Hepatocyte (in vitro differentiated cells): ENCODE results near the gene CAD. TPM values are rescaled to one million over a fixed set of nuclear protein-coding genes. Genes with fewer than 3 reads are reported as not detected.

Source experiments
- DNase-seq: peaks from one replicate; pipeline ENCODE4 v3.0.0-alpha.2; 2016; ENCODE audit warnings: low spot score
- H2AFZ ChIP-seq: fragments of 200-600 bp; sonication (generic); 2 replicates; pipeline ENCODE4 v1.6.0; 2016; ENCODE audit warnings: antibody characterized with exemption, mild to moderate bottlenecking
- H3K27ac ChIP-seq: fragments of 200-600 bp; sonication (generic); 2 replicates; pipeline ENCODE4 v1.5.1; 2016; ENCODE audit warnings: mild to moderate bottlenecking
- H3K27me3 ChIP-seq: fragments of 200-600 bp; sonication (generic); 2 replicates; pipeline ENCODE4 v1.6.1; 2016
- H3K36me3 ChIP-seq: fragments of 200-600 bp; sonication (generic); replicated peaks from 2 replicates; pipeline ENCODE4 v1.5.1; 2016; ENCODE audit warnings: low read depth; ENCODE audit not compliant: insufficient read depth
- H3K4me1 ChIP-seq: fragments of 200-600 bp; sonication (generic); 2 replicates; pipeline ENCODE4 v1.5.1; 2016; ENCODE audit warnings: mild to moderate bottlenecking, moderate library complexity; ENCODE audit not compliant: insufficient read depth
- H3K4me2 ChIP-seq: fragments of 200-600 bp; sonication (generic); 2 replicates; pipeline ENCODE4 v1.6.0; 2016
- H3K4me3 ChIP-seq: fragments of 200-600 bp; sonication (generic); 2 replicates; pipeline ENCODE4 v1.5.1; 2016; ENCODE audit warnings: mild to moderate bottlenecking
- H3K79me2 ChIP-seq: fragments of 200-600 bp; sonication (generic); 2 replicates; pipeline ENCODE4 v1.6.0; 2017; ENCODE audit warnings: mild to moderate bottlenecking
- H3K9me2 ChIP-seq: fragments of 200-600 bp; sonication (generic); replicated peaks from 2 replicates; pipeline ENCODE4 v1.6.0; 2017; ENCODE audit warnings: mild to moderate bottlenecking; ENCODE audit not compliant: insufficient read depth
- H3K9me3 ChIP-seq: fragments of 200-600 bp; sonication (generic); 2 replicates; pipeline ENCODE4 v1.5.1; 2016; ENCODE audit warnings: low read depth, mild to moderate bottlenecking
- H4K20me1 ChIP-seq: fragments of 200-600 bp; sonication (generic); 2 replicates; pipeline ENCODE4 v1.6.0; 2016; ENCODE audit warnings: mild to moderate bottlenecking; ENCODE audit not compliant: insufficient read depth, poor library complexity, severe bottlenecking
- CTCF ChIP-seq: fragments of 200-600 bp; sonication (generic); IDR thresholded peaks from 2 replicates; pipeline ENCODE4 v1.5.1; 2016; ENCODE audit warnings: antibody characterized with exemption, mild to moderate bottlenecking; ENCODE audit not compliant: poor library complexity
- EZH2 ChIP-seq: fragments of 200-600 bp; sonication (generic); IDR thresholded peaks from 2 replicates; pipeline ENCODE4 v1.6.1; 2016; ENCODE audit warnings: antibody characterized with exemption, mild to moderate bottlenecking, borderline replicate concordance
- EZH2phosphoT487 ChIP-seq: fragments of 200-600 bp; sonication (generic); IDR thresholded peaks from one replicate; pipeline ENCODE4 v1.6.1; 2018; ENCODE audit warnings: antibody characterized with exemption, mild to moderate bottlenecking, low read depth, moderate library complexity; ENCODE audit not compliant: unreplicated experiment, severe bottlenecking
- WGBS: methylation state at CpG from one replicate; pipeline ENCODE4 v1.1.6; 2016; ENCODE audit warnings: low lambda C conversion rate; ENCODE audit errors: missing lambda C conversion rate; 5-methylcytosine and 5-hydroxymethylcytosine counted together
- polyA plus RNA-seq: library from polyadenylated mRNA; unstranded; fragments of >200 nt; fragmentation: Nextera tagmentation; extraction: Ambion mirVana; gene quantifications from 2 replicates; pipeline ENCODE4 v1.2.1, GENCODE V29; 2016
- total RNA-seq: library from RNA; depleted of rRNA; stranded (reverse); fragments of >200 nt; gene quantifications from 2 replicates; pipeline ENCODE4 v1.2.3, GENCODE V29; 2014

Gene CAD
- total and polyA plus RNA-seq, 2 experiments from 2014 or later = 16.6 to 20.7 TPM

GRCh38 chr2:27208486-27209050, 8.6 kb upstream of the CAD start:
- Histone ChIP-seq H3K36me3 (no peaks in the 10 kb centered on the region), H3K4me3 (no peak overlapping the region), H4K20me1 (no peaks in the 10 kb centered on the region)

GRCh38 chr2:27209621-27210401, 7.4 kb upstream of the CAD start:
- no peaks in the 10 kb centered on the region for H4K20me1 ChIP-seq
- no peaks in the 10 kb centered on the region for H3K27me3 ChIP-seq
- H3K9me2 ChIP-seq = no peaks in the 10 kb centered on the region
- no peaks in the 10 kb centered on the region for H3K9me3 ChIP-seq
- no peaks in the 10 kb centered on the region for H3K36me3 ChIP-seq
- no peak overlapping the region for H2AFZ ChIP-seq
- peak overlapping the region; percentile 29 for H3K27ac ChIP-seq
- H3K4me3 ChIP-seq = no peak overlapping the region
- TF ChIP-seq EZH2phosphoT487 (no peak), CTCF (no peak), EZH2 (no peak)
- peak overlapping the region; percentile 92 for H3K4me2 ChIP-seq
- peaks cover 31% of the 10 kb centered on the region for H3K4me1 ChIP-seq
- H3K79me2 ChIP-seq = peaks cover 18% of the 10 kb centered on the region
- 72% methylated on average over 6 of the region's 6 CpGs for WGBS
- peak; percentile 63 for DNase-seq

More at GRCh38 chr2:27208486-27209050, 8.6 kb upstream of the CAD start:
- no peak for DNase-seq
- TF ChIP-seq CTCF (no peak), EZH2 (no peak), EZH2phosphoT487 (no peak)
- Histone ChIP-seq H3K9me3 (no peaks in the 10 kb centered on the region), H3K9me2 (no peaks in the 10 kb centered on the region), H3K4me2 (peak overlapping the region; percentile 92), H2AFZ (no peak overlapping the region), H3K79me2 (peaks cover 7% of the 10 kb centered on the region), H3K27ac (peak overlapping the region; percentile 29), H3K27me3 (no peaks in the 10 kb centered on the region), H3K4me1 (peaks cover 29% of the 10 kb centered on the region)
- WGBS = 77% methylated on average over 4 of the region's 4 CpGs

- H3K27ac ChIP-seq = peak overlapping the region; percentile 100
- WGBS = 2% methylated on average over 24 of the region's 48 CpGs
- no peak for TF ChIP-seq EZH2phosphoT487
- TF ChIP-seq EZH2 = no peak
- TF ChIP-seq CTCF = no peak
These were observed 5.8 kb upstream of the CAD start for GRCh38 chr2:27211241-27211942.

More at GRCh38 chr2:27211241-27211942, 5.8 kb upstream of the CAD start:
- Histone ChIP-seq H3K4me3 (peak overlapping the region; percentile 78), H3K4me1 (peaks cover 31% of the 10 kb centered on the region), H3K27me3 (no peaks in the 10 kb centered on the region), H3K79me2 (peaks cover 23% of the 10 kb centered on the region), H3K36me3 (no peaks in the 10 kb centered on the region), H4K20me1 (no peaks in the 10 kb centered on the region), H2AFZ (peak overlapping the region; percentile 88), H3K9me3 (no peaks in the 10 kb centered on the region), H3K4me2 (peak overlapping the region; percentile 92), H3K9me2 (no peaks in the 10 kb centered on the region)
- DNase-seq = no peak
